H9 (cell line): ENCODE measurements around the gene ROR1. TPM values are rescaled to one million over a fixed set of nuclear protein-coding genes. Genes with fewer than 3 reads are reported as not detected.

Experiments
- DNase-seq: peaks from one replicate; pipeline ENCODE4 v3.0.0-alpha.2; 2017
- H2AFZ ChIP-seq: one replicate; pipeline ENCODE4 v1.6.1; 2013; ENCODE audit warnings: mild to moderate bottlenecking, low read length, control low read depth, moderate library complexity
- H2AK5ac ChIP-seq: 2 replicates; pipeline ENCODE4 v1.6.1; 2013; ENCODE audit warnings: low read length, control low read depth, mixed read lengths; ENCODE audit not compliant: insufficient read length
- H2BK120ac ChIP-seq: one replicate; pipeline ENCODE4 v1.6.1; 2013; ENCODE audit warnings: low read depth, mild to moderate bottlenecking, low read length, control low read depth, inconsistent platforms; ENCODE audit not compliant: poor library complexity, severe bottlenecking
- H2BK12ac ChIP-seq: 2 replicates; pipeline ENCODE4 v1.6.1; 2013; ENCODE audit warnings: low read length, control low read depth, mixed read lengths, low read depth; ENCODE audit not compliant: insufficient read length
- H2BK15ac ChIP-seq: 2 replicates; pipeline ENCODE4 v1.6.1; 2013; ENCODE audit warnings: low read depth, low read length, control low read depth
- H2BK20ac ChIP-seq: one replicate; pipeline ENCODE4 v1.6.1; 2013; ENCODE audit warnings: low read depth, mild to moderate bottlenecking, low read length, control low read depth, inconsistent platforms; ENCODE audit not compliant: poor library complexity, severe bottlenecking
- H2BK5ac ChIP-seq: 2 replicates; pipeline ENCODE4 v1.6.1; 2013; ENCODE audit warnings: low read length, control low read depth, mixed read lengths; ENCODE audit not compliant: insufficient read length
- H3K14ac ChIP-seq: 2 replicates; pipeline ENCODE4 v1.6.1; 2013; ENCODE audit warnings: low read length, control low read depth; ENCODE audit not compliant: insufficient read depth
- H3K18ac ChIP-seq: 2 replicates; pipeline ENCODE4 v1.6.1; 2013; ENCODE audit warnings: low read depth, mild to moderate bottlenecking, mixed read lengths, low read length, control low read depth; ENCODE audit not compliant: insufficient read length
- H3K23ac ChIP-seq: 2 replicates; pipeline ENCODE4 v1.6.1; 2013; ENCODE audit warnings: low read length, control low read depth, mixed read lengths, low read depth; ENCODE audit not compliant: insufficient read length
- H3K23me2 ChIP-seq: 2 replicates; pipeline ENCODE4 v1.6.1; 2013; ENCODE audit warnings: low read depth, mild to moderate bottlenecking, mixed read lengths, low read length, control low read depth; ENCODE audit not compliant: insufficient read length, poor library complexity, severe bottlenecking
- H3K27ac ChIP-seq: 2 replicates; pipeline ENCODE4 v1.5.1; 2013; ENCODE audit warnings: low read length, control low read depth, mixed read lengths, low read depth; ENCODE audit not compliant: insufficient read length
- H3K27me3 ChIP-seq: 2 replicates; pipeline ENCODE4 v1.6.1; 2013; ENCODE audit warnings: low read length, control low read depth, inconsistent platforms; ENCODE audit not compliant: insufficient read depth
- H3K4ac ChIP-seq: 2 replicates; pipeline ENCODE4 v1.6.1; 2013; ENCODE audit warnings: low read depth, mild to moderate bottlenecking, control low read depth, inconsistent platforms, low read length, moderate library complexity
- H3K4me1 ChIP-seq: 2 replicates; pipeline ENCODE4 v1.6.1; 2013; ENCODE audit warnings: low read length, control low read depth, inconsistent platforms; ENCODE audit not compliant: insufficient read depth
- H3K4me2 ChIP-seq: 2 replicates; pipeline ENCODE4 v1.6.1; 2013; ENCODE audit warnings: low read length, control low read depth, mixed read lengths; ENCODE audit not compliant: insufficient read length, insufficient read depth
- H3K56ac ChIP-seq: 2 replicates; pipeline ENCODE4 v1.6.1; 2013; ENCODE audit warnings: low read depth, mild to moderate bottlenecking, mixed read lengths, low read length, control low read depth; ENCODE audit not compliant: insufficient read length
- H3K79me1 ChIP-seq: 2 replicates; pipeline ENCODE4 v1.6.1; 2013; ENCODE audit warnings: low read depth, mild to moderate bottlenecking, moderate library complexity, low read length, control low read depth, inconsistent platforms; ENCODE audit not compliant: insufficient read depth, poor library complexity, severe bottlenecking
- H3K79me2 ChIP-seq: 2 replicates; pipeline ENCODE4 v1.6.1; 2013; ENCODE audit warnings: low read length, control low read depth, inconsistent platforms; ENCODE audit not compliant: insufficient read depth
- H3K9ac ChIP-seq: 2 replicates; pipeline ENCODE4 v1.6.1; 2013; ENCODE audit warnings: low read length, control low read depth, mixed read lengths; ENCODE audit not compliant: insufficient read length; ENCODE audit errors: extremely low read depth
- H3K9me3 ChIP-seq: one replicate; pipeline ENCODE4 v1.6.1; 2013; ENCODE audit warnings: low read depth, low read length, inconsistent platforms; ENCODE audit not compliant: control insufficient read depth
- H3T11ph ChIP-seq: one replicate; pipeline ENCODE4 v1.6.1; 2013; ENCODE audit warnings: mild to moderate bottlenecking, low read length, control low read depth, inconsistent platforms
- H4K20me1 ChIP-seq: one replicate; pipeline ENCODE4 v1.6.1; 2013; ENCODE audit not compliant: control insufficient read depth, insufficient read length, insufficient read depth
- H4K5ac ChIP-seq: 2 replicates; pipeline ENCODE4 v1.6.1; 2013; ENCODE audit warnings: low read depth, mild to moderate bottlenecking, mixed read lengths, low read length, control low read depth; ENCODE audit not compliant: insufficient read length
- H4K8ac ChIP-seq: replicated peaks from 2 replicates; pipeline ENCODE4 v1.6.1; 2013; ENCODE audit warnings: low read length, control low read depth, mixed read lengths, low read depth; ENCODE audit not compliant: insufficient read length
- H4K91ac ChIP-seq: 2 replicates; pipeline ENCODE4 v1.6.1; 2013; ENCODE audit warnings: low read depth, mild to moderate bottlenecking, moderate library complexity, mixed read lengths, low read length, control low read depth; ENCODE audit not compliant: insufficient read length
- H3K27ac Mint-ChIP-seq, 3 experiments: 2 replicates in 2 of 3; 3 replicates in 1 of 3; pipeline ENCODE4 v1.8.0; 2020 to 2021; ENCODE audit warnings: mixed read lengths in 3 of 3, mild to moderate bottlenecking in 1 of 3, moderate library complexity in 1 of 3
- H3K27me3 Mint-ChIP-seq: 2 replicates; pipeline ENCODE4 v1.8.0; 2021; ENCODE audit warnings: low read depth, mild to moderate bottlenecking, moderate library complexity, mixed read lengths
- H3K36me3 Mint-ChIP-seq, 3 experiments: 2 replicates in 2 of 3; 3 replicates in 1 of 3; pipeline ENCODE4 v1.8.0; 2020 to 2021; ENCODE audit warnings: low read depth in 3 of 3, mixed read lengths in 3 of 3; ENCODE audit not compliant: insufficient read depth in 1 of 3
- H3K4me1 Mint-ChIP-seq, 2 experiments: 2 replicates each; pipeline ENCODE4 v1.8.0; 2020; ENCODE audit warnings: mixed read lengths in 2 of 2
- H3K4me3 Mint-ChIP-seq, 2 experiments: 2 replicates in 1 of 2; 3 replicates in 1 of 2; pipeline ENCODE4 v1.8.0; 2020 to 2021; ENCODE audit warnings: mild to moderate bottlenecking in 2 of 2, mixed read lengths in 2 of 2, moderate library complexity in 1 of 2
- H3K9me3 Mint-ChIP-seq, 2 experiments: 2 replicates in 1 of 2; 3 replicates in 1 of 2; pipeline ENCODE4 v1.8.0; 2020; ENCODE audit warnings: mild to moderate bottlenecking in 2 of 2, mixed read lengths in 2 of 2, moderate library complexity in 1 of 2
- CTCF ChIP-seq: fragments of 200-600 bp; sonication (generic); conservative IDR thresholded peaks from 3 replicates; pipeline ENCODE4 v1.8.0; 2021; ENCODE audit warnings: antibody characterized with exemption, mild to moderate bottlenecking
- WGBS: extraction: QIAGEN DNeasy Blood & Tissue Kit; methylation state at CpG from one replicate; pipeline ENCODE4 v1.1.7; 2013; ENCODE audit warnings: missing lambda C conversion rate, low lambda C conversion rate, mixed read lengths; ENCODE audit not compliant: insufficient read length; ENCODE audit errors: extremely low coverage; 5-methylcytosine and 5-hydroxymethylcytosine counted together
- total RNA-seq: library from RNA; stranded (reverse); gene quantifications from 2 replicates; pipeline ENCODE4 v1.2.1, GENCODE V29; 2021

The ROR1 gene
- total RNA-seq, 1 experiment from 2014 or later, result 75.9 TPM

- Mint-ChIP-seq H3K36me3 (peaks cover 11 to 18% (median 14%) of the 10 kb centered on the region in 3 experiments), H3K9me3 (peaks cover 6 to 12% of the 10 kb centered on the region in 2 experiments; a peak in 3 of 5 replicates), H3K27ac (no peak overlapping the region), H3K27me3 (no peaks in the 10 kb centered on the region), H3K4me3 (no peak overlapping the region), H3K4me1 (peaks cover 55 to 63% of the 10 kb centered on the region in 2 experiments)
- Histone ChIP-seq H4K20me1 (no peaks in the 10 kb centered on the region), H3K4me2 (no peak overlapping the region), H2AK5ac (no peak overlapping the region), H3K4ac (no peak overlapping the region), H3K79me1 (peaks cover 8% of the 10 kb centered on the region), H3K9me3 (no peaks in the 10 kb centered on the region), H2BK15ac (no peak overlapping the region), H3K79me2 (peaks cover 4% of the 10 kb centered on the region; the same call in 1 of the 2 replicates), H3K23ac (no peak overlapping the region), H3K4me1 (peaks cover 4% of the 10 kb centered on the region), H3K56ac (no peak overlapping the region), H3K18ac (no peak overlapping the region), H3K9ac (no peak overlapping the region), H2BK20ac (no peak overlapping the region), H2BK5ac (no peak overlapping the region), H2AFZ (no peak overlapping the region), H3K27me3 (no peaks in the 10 kb centered on the region), H3K23me2 (no peaks in the 10 kb centered on the region), H4K91ac (no peak overlapping the region), H2BK120ac (no peak overlapping the region), H3T11ph (no peak overlapping the region), H3K14ac (no peak overlapping the region), H2BK12ac (no peak overlapping the region), H4K8ac (no peak overlapping the region), H4K5ac (no peak overlapping the region), H3K27ac (no peak overlapping the region)
- TF ChIP-seq CTCF, result no peak
- WGBS, result no CpG with 5 or more reads among the region's 3 CpGs
- no peak for DNase-seq
Observed at GRCh38 chr1:63947904-63948303, 174.1 kb downstream of the ROR1 start.
